NB4 (cell line): Measurements from ENCODE around the gene SNRNP48.

Experiments
- DNase-seq: peaks from one replicate; pipeline ENCODE4 v3.0.0; 2010; ENCODE audit warnings: low read depth
- H3K4me3 ChIP-seq: one replicate; pipeline ENCODE4 v1.5.1; 2011; ENCODE audit warnings: mild to moderate bottlenecking, low read depth, low read length, moderate library complexity
- MYC ChIP-seq: IDR thresholded peaks from 2 replicates; pipeline ENCODE4 v1.6.1; 2011; ENCODE audit warnings: low read depth, low read length
- POLR2A ChIP-seq: IDR thresholded peaks from 2 replicates; pipeline ENCODE4 v1.6.1; 2011; ENCODE audit warnings: mild to moderate bottlenecking; ENCODE audit not compliant: insufficient read length; ENCODE audit errors: extremely low read depth
- TF ChIP-seq, protein P1 (sequence below): IDR thresholded peaks from one replicate; pipeline ENCODE4 v1.5.1; 2012; ENCODE audit warnings: low read depth, low read length
- TF ChIP-seq, protein P2 (sequence below): IDR thresholded peaks from 2 replicates; pipeline ENCODE4 v1.6.1; 2011; ENCODE audit warnings: low read depth, low read length

The SNRNP48 gene

DNA sequence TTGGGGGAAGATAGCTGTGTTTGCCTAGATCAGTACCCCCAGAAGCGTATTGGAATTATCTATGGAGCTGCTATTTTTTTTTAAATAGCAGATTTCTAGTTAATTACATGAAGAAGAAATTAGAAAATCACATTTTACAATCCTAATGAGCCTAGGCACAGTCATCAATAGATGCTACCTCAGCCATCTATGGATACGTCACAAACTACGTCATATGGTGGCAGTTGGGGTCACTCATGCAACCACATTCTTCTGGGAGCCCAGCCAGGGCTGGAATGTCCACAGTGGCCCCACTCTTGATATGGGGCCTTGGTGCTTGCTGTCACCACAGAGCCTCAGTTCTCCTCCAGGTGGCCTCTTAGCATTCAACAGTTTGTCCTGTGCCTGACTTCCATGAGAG, 63.0 kb downstream of the SNRNP48 start:
- DNase-seq, result no peak
- TF ChIP-seq POLR2A (no peak), MYC (no peak)
- TF ChIP-seq, protein P1, sequence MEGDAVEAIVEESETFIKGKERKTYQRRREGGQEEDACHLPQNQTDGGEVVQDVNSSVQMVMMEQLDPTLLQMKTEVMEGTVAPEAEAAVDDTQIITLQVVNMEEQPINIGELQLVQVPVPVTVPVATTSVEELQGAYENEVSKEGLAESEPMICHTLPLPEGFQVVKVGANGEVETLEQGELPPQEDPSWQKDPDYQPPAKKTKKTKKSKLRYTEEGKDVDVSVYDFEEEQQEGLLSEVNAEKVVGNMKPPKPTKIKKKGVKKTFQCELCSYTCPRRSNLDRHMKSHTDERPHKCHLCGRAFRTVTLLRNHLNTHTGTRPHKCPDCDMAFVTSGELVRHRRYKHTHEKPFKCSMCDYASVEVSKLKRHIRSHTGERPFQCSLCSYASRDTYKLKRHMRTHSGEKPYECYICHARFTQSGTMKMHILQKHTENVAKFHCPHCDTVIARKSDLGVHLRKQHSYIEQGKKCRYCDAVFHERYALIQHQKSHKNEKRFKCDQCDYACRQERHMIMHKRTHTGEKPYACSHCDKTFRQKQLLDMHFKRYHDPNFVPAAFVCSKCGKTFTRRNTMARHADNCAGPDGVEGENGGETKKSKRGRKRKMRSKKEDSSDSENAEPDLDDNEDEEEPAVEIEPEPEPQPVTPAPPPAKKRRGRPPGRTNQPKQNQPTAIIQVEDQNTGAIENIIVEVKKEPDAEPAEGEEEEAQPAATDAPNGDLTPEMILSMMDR, result no peak
- TF ChIP-seq, protein P2, sequence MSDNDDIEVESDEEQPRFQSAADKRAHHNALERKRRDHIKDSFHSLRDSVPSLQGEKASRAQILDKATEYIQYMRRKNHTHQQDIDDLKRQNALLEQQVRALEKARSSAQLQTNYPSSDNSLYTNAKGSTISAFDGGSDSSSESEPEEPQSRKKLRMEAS, result no peak
- H3K4me3 ChIP-seq, result no peak overlapping the region

DNA sequence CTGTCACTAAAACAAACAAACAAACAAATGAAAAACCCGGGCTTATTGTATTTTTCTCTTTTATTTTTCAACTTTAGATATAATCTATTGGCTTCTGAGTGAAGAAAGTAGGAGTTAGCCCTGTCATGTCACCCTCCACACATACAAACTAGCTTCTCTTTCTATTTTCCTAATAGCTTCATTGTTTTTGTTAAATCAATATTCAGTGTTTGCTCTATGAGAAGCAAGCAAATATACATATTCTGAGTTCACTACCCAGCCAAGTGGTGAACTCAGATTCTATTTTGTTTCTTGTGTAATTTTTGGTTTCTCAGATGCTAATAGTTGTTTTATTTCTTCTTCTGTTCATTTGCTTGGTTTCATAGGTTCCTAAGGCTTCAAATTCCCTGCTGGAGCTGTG, 66.4 kb downstream of the SNRNP48 start:
- TF ChIP-seq, protein P2, result no peak
- TF ChIP-seq MYC, result no peak
- no peak for TF ChIP-seq POLR2A
- TF ChIP-seq, protein P1, result no peak
- DNase-seq, result no peak
- no peak overlapping the region for H3K4me3 ChIP-seq

DNA sequence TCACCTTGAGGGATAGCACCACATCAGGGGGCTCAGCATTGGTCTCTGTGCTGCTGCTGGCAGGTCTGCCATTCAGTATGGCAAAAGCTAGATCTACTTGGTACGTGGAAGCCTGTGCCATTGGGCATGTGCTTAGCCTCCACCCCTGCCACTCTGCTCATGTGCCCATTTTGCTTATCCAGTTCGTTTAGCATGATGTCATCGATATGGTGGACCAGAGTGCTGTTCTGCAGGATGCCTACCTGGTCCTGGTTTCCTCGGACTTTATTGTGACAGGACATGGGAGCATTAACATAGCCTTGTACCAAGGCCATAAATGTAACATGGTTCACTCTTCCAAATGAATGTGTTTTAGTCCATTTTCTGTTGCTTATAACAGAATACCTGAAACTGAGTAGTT, 68.5 kb downstream of the SNRNP48 start:
- no peak overlapping the region for H3K4me3 ChIP-seq
- TF ChIP-seq, protein P1, result no peak
- DNase-seq, result no peak

DNA sequence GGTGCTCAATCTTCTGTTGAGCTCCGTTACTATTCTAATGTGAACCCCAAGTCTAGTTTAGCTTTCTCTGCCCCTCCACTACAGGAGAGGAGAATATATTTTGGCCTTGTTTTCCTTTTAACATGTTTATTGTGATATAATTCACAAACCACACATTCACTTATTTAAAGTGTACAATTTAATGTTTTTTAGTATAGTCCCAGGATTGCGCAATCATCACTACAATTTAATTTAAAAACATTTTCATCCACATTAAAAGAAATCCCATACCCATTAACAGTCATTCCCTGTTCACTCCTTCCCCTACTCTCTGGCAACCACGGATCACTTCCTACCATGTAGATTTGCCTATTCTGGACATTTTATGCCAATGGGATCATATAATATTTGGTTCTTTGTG, 71.4 kb downstream of the SNRNP48 start:
- DNase-seq, result no peak
- no peak overlapping the region for H3K4me3 ChIP-seq
- TF ChIP-seq, protein P1, result no peak
- TF ChIP-seq POLR2A, result no peak
- TF ChIP-seq, protein P2, result no peak
- TF ChIP-seq MYC, result no peak
